HG02798 (cell line): ENCODE results near the gene NDUFV1.
"Not testable (repeated sequence)": the region's sequence is repeated elsewhere in the genome, so short reads cannot be mapped to it uniquely, and the experiment has no call there.

Source experiments
- ATAC-seq: cut with Tn5 transposase; IDR thresholded peaks from one replicate; pipeline ENCODE4 v1.9.1; 2021; ENCODE audit warnings: mild to moderate bottlenecking; ENCODE audit not compliant: unreplicated experiment, poor library complexity

Gene NDUFV1

GRCh38 chr11:67608486-67608885 lies 1.8 kb downstream of the NDUFV1 start:
- no peak for ATAC-seq

- no peak for ATAC-seq
These were observed 2.6 kb downstream of the NDUFV1 start for GRCh38 chr11:67609316-67609715.

GRCh38 chr11:67610302-67610868 lies 3.6 kb downstream of the NDUFV1 start:
- no peak for ATAC-seq

GRCh38 chr11:67611165-67611564 lies 4.4 kb downstream of the NDUFV1 start:
- ATAC-seq, result no peak

- ATAC-seq, result no peak
These were observed 5.2 kb downstream of the NDUFV1 start for GRCh38 chr11:67611704-67612587.

GRCh38 chr11:67612751-67613150 lies 6.0 kb downstream of the NDUFV1 start:
- ATAC-seq, result no peak

- no peak for ATAC-seq
These were observed 6.7 kb downstream of the NDUFV1 start for GRCh38 chr11:67613313-67613959.

- ATAC-seq, result peak; percentile 80
These were observed 7.4 kb downstream of the NDUFV1 start for GRCh38 chr11:67613960-67614715.

GRCh38 chr11:67614730-67615714 lies 8.3 kb downstream of the NDUFV1 start:
- no peak for ATAC-seq

- ATAC-seq, result no peak
These were observed 9.1 kb downstream of the NDUFV1 start for GRCh38 chr11:67615728-67616430.

GRCh38 chr11:67616431-67617242 lies 9.9 kb downstream of the NDUFV1 start:
- ATAC-seq, result no peak

GRCh38 chr11:67617243-67617953 lies 10.7 kb downstream of the NDUFV1 start:
- no peak for ATAC-seq

- ATAC-seq, result not testable (repeated sequence)
These were observed 12.3 kb downstream of the NDUFV1 start for GRCh38 chr11:67618901-67619659.

GRCh38 chr11:67619683-67620618 lies 13.2 kb downstream of the NDUFV1 start:
- not testable (repeated sequence) for ATAC-seq

GRCh38 chr11:67620621-67621020 lies 13.9 kb downstream of the NDUFV1 start:
- not testable (repeated sequence) for ATAC-seq

- not testable (repeated sequence) for ATAC-seq
These were observed 15.2 kb downstream of the NDUFV1 start for GRCh38 chr11:67621928-67622327.
